ENCODE measurements around the gene WDR93.
A peak's percentile ranks its signal among the peaks of the same experiment; 100 is the strongest.

The WDR93 gene

DNA sequence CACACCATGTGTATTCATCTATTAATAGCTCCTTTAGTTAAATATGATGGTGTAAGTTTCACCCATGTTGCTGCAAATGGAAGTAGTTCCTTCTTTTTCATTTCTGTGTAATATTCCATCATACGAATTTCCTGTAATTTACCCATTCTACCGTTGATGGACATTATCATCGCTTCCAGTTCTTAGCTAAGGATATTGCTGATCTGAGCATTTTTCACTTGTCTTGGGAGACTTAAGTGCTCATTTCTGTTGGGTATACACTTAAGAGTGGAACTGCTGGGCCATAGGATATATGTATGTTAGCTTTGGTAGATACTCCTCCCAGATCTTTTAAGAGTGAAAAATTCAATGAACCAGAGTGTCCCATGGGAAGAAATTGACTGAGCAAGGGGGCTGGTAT lies 22.4 kb upstream of the WDR93 start:
- DNase-seq (ENCODE audit: low read depth) = no peak
- TF ChIP-seq, protein P1, sequence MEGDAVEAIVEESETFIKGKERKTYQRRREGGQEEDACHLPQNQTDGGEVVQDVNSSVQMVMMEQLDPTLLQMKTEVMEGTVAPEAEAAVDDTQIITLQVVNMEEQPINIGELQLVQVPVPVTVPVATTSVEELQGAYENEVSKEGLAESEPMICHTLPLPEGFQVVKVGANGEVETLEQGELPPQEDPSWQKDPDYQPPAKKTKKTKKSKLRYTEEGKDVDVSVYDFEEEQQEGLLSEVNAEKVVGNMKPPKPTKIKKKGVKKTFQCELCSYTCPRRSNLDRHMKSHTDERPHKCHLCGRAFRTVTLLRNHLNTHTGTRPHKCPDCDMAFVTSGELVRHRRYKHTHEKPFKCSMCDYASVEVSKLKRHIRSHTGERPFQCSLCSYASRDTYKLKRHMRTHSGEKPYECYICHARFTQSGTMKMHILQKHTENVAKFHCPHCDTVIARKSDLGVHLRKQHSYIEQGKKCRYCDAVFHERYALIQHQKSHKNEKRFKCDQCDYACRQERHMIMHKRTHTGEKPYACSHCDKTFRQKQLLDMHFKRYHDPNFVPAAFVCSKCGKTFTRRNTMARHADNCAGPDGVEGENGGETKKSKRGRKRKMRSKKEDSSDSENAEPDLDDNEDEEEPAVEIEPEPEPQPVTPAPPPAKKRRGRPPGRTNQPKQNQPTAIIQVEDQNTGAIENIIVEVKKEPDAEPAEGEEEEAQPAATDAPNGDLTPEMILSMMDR (IDR thresholded peaks at IDR 0.05; ENCODE audit: low read length, missing control alignments) = no peak
- H3K4me3 ChIP-seq (replicated peaks; ENCODE audit: low read depth, low read length) = no peak overlapping the region

DNA sequence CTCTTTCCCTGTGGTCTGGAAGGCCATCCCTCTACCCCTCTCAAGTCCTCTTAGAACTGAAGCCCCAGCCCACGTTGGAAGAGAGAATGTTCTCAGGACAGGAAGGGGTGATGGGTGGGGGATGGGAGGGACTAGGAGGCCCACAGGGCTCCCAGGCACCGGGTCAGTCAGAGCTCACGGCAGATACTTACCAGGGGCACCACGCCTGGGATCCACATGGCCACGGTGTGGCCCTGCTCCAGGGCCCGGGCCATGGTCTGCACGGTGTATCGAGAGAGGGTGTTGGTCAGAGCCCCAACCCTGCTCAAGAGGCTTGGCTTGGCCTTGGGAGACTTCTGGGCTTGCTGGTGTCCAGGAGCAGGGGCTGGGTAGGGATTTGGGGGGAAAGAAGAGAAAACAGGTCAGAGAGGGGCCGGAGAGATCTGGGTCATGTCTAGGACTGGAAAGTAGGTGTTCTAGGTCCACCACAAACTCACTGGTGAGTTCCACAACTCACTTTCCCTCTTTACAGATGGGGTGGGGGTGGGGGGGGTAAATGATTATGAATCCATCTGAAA lies 21.2 kb upstream of the WDR93 start:
- no peak for DNase-seq (ENCODE audit: low read depth)

DNA sequence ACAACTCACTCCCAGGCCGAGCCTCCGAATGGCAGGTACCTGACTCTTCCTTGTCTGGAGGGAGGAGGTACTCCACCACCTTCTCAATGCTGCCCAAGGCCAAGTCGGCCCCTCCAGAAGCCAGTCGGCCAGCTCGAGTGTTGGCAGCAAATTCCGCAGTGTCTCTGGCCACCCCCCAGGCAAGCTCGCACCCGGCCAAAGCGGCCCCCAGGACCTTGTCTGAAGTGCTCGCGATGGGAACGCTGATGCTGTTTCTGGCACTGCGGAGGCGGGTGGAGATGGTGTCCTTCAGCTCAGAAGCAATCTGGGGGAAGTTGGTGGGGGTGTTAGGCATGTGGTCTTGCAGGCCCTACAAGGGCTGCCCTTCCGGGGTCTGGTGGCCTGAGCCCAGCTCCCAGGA lies 20.7 kb upstream of the WDR93 start:
- DNase-seq (ENCODE audit: low read depth) = no peak
- TF ChIP-seq, protein P1 (IDR thresholded peaks at IDR 0.05; ENCODE audit: low read length, missing control alignments) = no peak
- H3K4me3 ChIP-seq (replicated peaks; ENCODE audit: low read depth, low read length) = no peak overlapping the region

More for the DNA sequence above, 21.2 kb upstream of the WDR93 start:
- H3K4me3 ChIP-seq (replicated peaks; ENCODE audit: low read depth, low read length) = no peak overlapping the region
- TF ChIP-seq, protein P1 (IDR thresholded peaks at IDR 0.05; ENCODE audit: low read length, missing control alignments) = no peak

DNA sequence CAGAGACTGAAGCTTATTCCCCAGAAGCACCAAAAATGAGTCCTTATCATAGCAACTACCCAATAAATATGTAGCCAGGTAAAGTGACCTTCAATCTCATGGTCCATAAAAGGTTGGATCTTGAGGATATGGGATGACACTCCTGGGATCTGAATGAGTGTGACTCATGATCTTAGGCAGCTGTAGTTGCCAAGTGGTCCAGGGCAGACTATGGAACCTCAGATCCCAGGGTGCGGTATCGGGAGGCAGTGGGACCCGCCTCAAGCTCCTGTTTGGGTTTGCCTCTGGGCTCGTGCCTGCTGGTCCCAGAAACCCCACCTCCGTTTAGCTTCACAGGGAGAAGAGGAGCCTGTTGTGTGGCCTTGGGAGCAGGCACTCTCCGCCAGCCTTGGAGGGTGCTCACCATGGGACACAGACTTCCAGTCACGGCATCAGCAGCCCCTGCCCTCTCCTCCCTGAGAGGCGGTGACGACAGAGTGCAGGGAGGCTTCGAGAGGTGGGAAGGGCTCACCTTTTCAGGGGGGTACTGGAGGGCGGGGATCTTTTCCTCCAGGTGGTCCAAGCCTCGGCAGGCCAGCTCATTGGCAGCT lies 19.5 kb upstream of the WDR93 start:
- DNase-seq (ENCODE audit: low read depth) = no peak
- TF ChIP-seq, protein P1 (IDR thresholded peaks at IDR 0.05; ENCODE audit: low read length, missing control alignments) = no peak
- no peak overlapping the region for H3K4me3 ChIP-seq (replicated peaks; ENCODE audit: low read depth, low read length)

DNA sequence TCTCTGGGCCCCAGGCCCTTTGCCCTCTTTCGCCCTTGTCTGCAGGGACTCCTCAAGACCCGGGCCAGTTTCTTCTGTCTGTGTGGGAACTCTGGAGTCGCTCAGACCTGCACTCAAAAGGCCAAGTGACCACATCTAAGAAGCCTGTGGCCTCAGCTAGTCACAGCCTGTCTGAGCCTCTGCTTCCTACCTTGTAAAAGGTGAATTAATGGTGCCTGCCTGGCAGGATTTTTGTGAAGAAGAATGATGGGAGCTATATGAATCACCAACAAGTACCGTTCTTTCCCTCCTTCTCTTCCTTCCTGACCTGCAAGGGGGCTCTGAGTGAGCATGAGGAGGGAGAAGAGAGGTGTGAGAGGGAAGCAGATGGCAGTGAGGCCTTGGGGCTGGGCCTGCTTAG lies 18.9 kb upstream of the WDR93 start:
- H3K4me3 ChIP-seq (replicated peaks; ENCODE audit: low read depth, low read length) = no peak overlapping the region
- TF ChIP-seq, protein P1 (IDR thresholded peaks at IDR 0.05; ENCODE audit: low read length, missing control alignments) = no peak
- no peak for DNase-seq (ENCODE audit: low read depth)

DNA sequence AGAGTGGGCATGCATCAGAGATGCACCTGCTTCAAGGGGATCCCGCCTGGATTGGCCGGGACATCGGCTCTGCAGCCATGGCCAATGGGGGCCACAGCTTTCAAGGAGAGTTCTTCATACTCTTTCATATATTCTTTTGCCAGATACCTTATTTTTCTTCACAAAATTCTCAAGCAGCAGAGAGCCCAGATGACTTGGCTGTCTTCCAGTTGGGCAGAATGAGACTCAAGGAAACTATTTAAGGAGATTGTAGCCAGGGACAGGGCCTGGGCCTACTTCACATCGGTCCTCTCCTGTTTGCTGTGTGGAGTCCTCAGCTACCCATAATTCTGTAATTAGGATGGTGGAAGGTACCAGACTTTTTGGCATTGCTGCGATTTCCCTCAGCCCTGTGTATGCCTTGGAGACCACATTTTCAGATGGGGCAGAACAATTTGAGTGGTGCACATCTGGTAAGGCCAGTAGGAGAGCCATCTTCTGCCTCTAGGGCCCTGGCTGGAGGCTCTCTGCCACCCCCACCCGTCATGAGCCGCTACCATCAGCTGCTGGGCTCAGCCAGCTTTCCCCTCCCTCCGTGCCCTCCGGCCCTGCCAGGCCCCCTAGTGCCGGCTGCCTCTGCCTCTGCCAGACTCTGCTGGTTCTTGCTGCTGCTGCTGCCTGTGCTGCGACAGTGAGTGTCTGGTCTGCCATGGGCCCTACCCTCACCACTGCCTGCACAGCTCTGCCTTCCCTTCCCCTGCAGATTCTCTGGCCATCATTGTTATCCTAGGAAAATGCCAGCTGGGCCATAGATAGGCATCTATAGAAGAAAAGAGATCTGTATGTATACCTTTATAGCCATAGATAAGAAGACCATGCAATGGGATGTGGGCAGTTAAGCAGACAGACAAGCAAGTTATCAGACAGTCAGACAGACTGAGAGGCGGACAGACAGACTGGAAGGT lies 18.1 kb upstream of the WDR93 start:
- TF ChIP-seq, protein P1 (IDR thresholded peaks at IDR 0.05; ENCODE audit: low read length, missing control alignments) = no peak
- DNase-seq (ENCODE audit: low read depth) = peak; percentile 60
- H3K4me3 ChIP-seq (replicated peaks; ENCODE audit: low read depth, low read length) = no peak overlapping the region
